Activated T-helper 2 cell treated with anti-CD3 and anti-CD28 coated beads, Interferon-gamma antibody, Interleukin-2, Interleukin-4, amounts not matched to agents 10 μg/mL and 5 μg/mL and 100 μg/mL, durations not matched to agents 14 hours and 24 hours and 36 hours (primary cell): ENCODE data around the gene ZC3H7B. TPM values are rescaled to one million over a fixed set of nuclear protein-coding genes. Genes with fewer than 3 reads are reported as not detected.

Experiments used
- DNase-seq: peaks from one replicate; pipeline ENCODE4 v3.0.0; 2021; ENCODE audit warnings: low spot score
- H3K27ac Mint-ChIP-seq: one replicate; pipeline ENCODE4 v1.8.0; 2021; ENCODE audit warnings: mixed read lengths
- H3K27me3 Mint-ChIP-seq: one replicate; pipeline ENCODE4 v1.8.0; 2021; ENCODE audit warnings: low read depth, mixed read lengths
- H3K36me3 Mint-ChIP-seq: one replicate; pipeline ENCODE4 v1.8.0; 2021; ENCODE audit warnings: low read depth, mixed read lengths
- H3K4me1 Mint-ChIP-seq: one replicate; pipeline ENCODE4 v1.8.0; 2021; ENCODE audit warnings: low read depth, mixed read lengths
- H3K4me3 Mint-ChIP-seq: one replicate; pipeline ENCODE4 v1.8.0; 2021; ENCODE audit warnings: low read depth, mild to moderate bottlenecking, moderate library complexity, mixed read lengths
- H3K9me3 Mint-ChIP-seq: one replicate; pipeline ENCODE4 v1.8.0; 2021; ENCODE audit warnings: mixed read lengths
- intact Hi-C: fragments of 100-400 bp; cut with micrococcal nuclease; formaldehyde crosslinking; loops from one replicate; pipeline ENCODE4 v1.15.1; 2023
- total RNA-seq: library from RNA; stranded (reverse); gene quantifications from 2 replicates; pipeline ENCODE4 v1.2.3, GENCODE V29; 2022

The ZC3H7B gene
- total RNA-seq, 1 donor from 2014 or later: 66.0 TPM

- H3K4me1 Mint-ChIP-seq: peaks cover 1% of the 10 kb centered on the region
Observed at GRCh38 chr22:41264408-41264941, 36.9 kb upstream of the ZC3H7B start.

GRCh38 chr22:41267958-41268357 lies 33.4 kb upstream of the ZC3H7B start:
- Mint-ChIP-seq H3K4me1 (peaks cover 1% of the 10 kb centered on the region), H3K4me3 (no peak overlapping the region), H3K27ac (no peak overlapping the region), H3K9me3 (no peaks in the 10 kb centered on the region), H3K27me3 (no peaks in the 10 kb centered on the region), H3K36me3 (peaks cover 69% of the 10 kb centered on the region)
- intact Hi-C loops: no loop called here
- no peak for DNase-seq

More at GRCh38 chr22:41264408-41264941, 36.9 kb upstream of the ZC3H7B start:
- peaks cover 69% of the 10 kb centered on the region for H3K36me3 Mint-ChIP-seq
- no peaks in the 10 kb centered on the region for H3K9me3 Mint-ChIP-seq
- no peaks in the 10 kb centered on the region for H3K27me3 Mint-ChIP-seq
- H3K27ac Mint-ChIP-seq: no peak overlapping the region
- no peak overlapping the region for H3K4me3 Mint-ChIP-seq
- DNase-seq: no peak
- intact Hi-C loops: no loop called here

- Mint-ChIP-seq H3K4me1 (no peaks in the 10 kb centered on the region), H3K27me3 (no peaks in the 10 kb centered on the region), H3K27ac (no peak overlapping the region), H3K9me3 (no peaks in the 10 kb centered on the region), H3K4me3 (no peak overlapping the region), H3K36me3 (peaks cover 72% of the 10 kb centered on the region)
- intact Hi-C loops: no loop called here
- DNase-seq: no peak
Observed at GRCh38 chr22:41271787-41272186, 29.5 kb upstream of the ZC3H7B start.

GRCh38 chr22:41273128-41273527 lies 28.2 kb upstream of the ZC3H7B start:
- intact Hi-C loops: no loop called here
- H3K36me3 Mint-ChIP-seq: peaks cover 74% of the 10 kb centered on the region
- H3K27me3 Mint-ChIP-seq: no peaks in the 10 kb centered on the region
- no peak for DNase-seq
- no peak overlapping the region for H3K4me3 Mint-ChIP-seq
- no peaks in the 10 kb centered on the region for H3K9me3 Mint-ChIP-seq
- H3K4me1 Mint-ChIP-seq: peaks cover 3% of the 10 kb centered on the region
- no peak overlapping the region for H3K27ac Mint-ChIP-seq

- no peak overlapping the region for H3K27ac Mint-ChIP-seq
- H3K9me3 Mint-ChIP-seq: no peaks in the 10 kb centered on the region
- no peaks in the 10 kb centered on the region for H3K27me3 Mint-ChIP-seq
- H3K36me3 Mint-ChIP-seq: peaks cover 75% of the 10 kb centered on the region
- peaks cover 3% of the 10 kb centered on the region for H3K4me1 Mint-ChIP-seq
- no peak for DNase-seq
- intact Hi-C loops: no loop called here
- no peak overlapping the region for H3K4me3 Mint-ChIP-seq
Observed at GRCh38 chr22:41274856-41275255, 26.5 kb upstream of the ZC3H7B start.

- no peak overlapping the region for H3K27ac Mint-ChIP-seq
- no peaks in the 10 kb centered on the region for H3K9me3 Mint-ChIP-seq
- DNase-seq: no peak
- no peak overlapping the region for H3K4me3 Mint-ChIP-seq
- peaks cover 20% of the 10 kb centered on the region for H3K4me1 Mint-ChIP-seq
- intact Hi-C loops: no loop called here
- no peaks in the 10 kb centered on the region for H3K27me3 Mint-ChIP-seq
- peaks cover 79% of the 10 kb centered on the region for H3K36me3 Mint-ChIP-seq
Observed at GRCh38 chr22:41280065-41280464, 21.3 kb upstream of the ZC3H7B start.

- Mint-ChIP-seq H3K4me1 (peaks cover 22% of the 10 kb centered on the region), H3K27me3 (no peaks in the 10 kb centered on the region), H3K27ac (peak overlapping the region; percentile 12), H3K4me3 (no peak overlapping the region), H3K36me3 (peaks cover 75% of the 10 kb centered on the region), H3K9me3 (no peaks in the 10 kb centered on the region)
- no peak for DNase-seq
- intact Hi-C loops: no loop called here
Observed at GRCh38 chr22:41280854-41281253, 20.5 kb upstream of the ZC3H7B start.

GRCh38 chr22:41284465-41284864 lies 16.9 kb upstream of the ZC3H7B start:
- H3K4me3 Mint-ChIP-seq: peak overlapping the region; percentile 93
- H3K27me3 Mint-ChIP-seq: no peaks in the 10 kb centered on the region
- H3K9me3 Mint-ChIP-seq: no peaks in the 10 kb centered on the region
- intact Hi-C loops: no loop called here
- H3K4me1 Mint-ChIP-seq: peaks cover 33% of the 10 kb centered on the region
- peaks cover 46% of the 10 kb centered on the region for H3K36me3 Mint-ChIP-seq
- DNase-seq: no peak
- H3K27ac Mint-ChIP-seq: peak overlapping the region; percentile 96

- Mint-ChIP-seq H3K27ac (peak overlapping the region; percentile 96), H3K4me1 (peaks cover 33% of the 10 kb centered on the region), H3K27me3 (no peaks in the 10 kb centered on the region), H3K36me3 (peaks cover 38% of the 10 kb centered on the region), H3K4me3 (peak overlapping the region; percentile 93), H3K9me3 (no peaks in the 10 kb centered on the region)
- peak; percentile 82 for DNase-seq
- intact Hi-C loops: loop anchor here (1.0 to 5.0 kb wide), 2 partner anchors 159 to 193 kb away; partner anchors contain the start of gene EP300
Observed at GRCh38 chr22:41285441-41285819, 15.9 kb upstream of the ZC3H7B start.

- H3K36me3 Mint-ChIP-seq: peaks cover 32% of the 10 kb centered on the region
- no peaks in the 10 kb centered on the region for H3K9me3 Mint-ChIP-seq
- no peaks in the 10 kb centered on the region for H3K27me3 Mint-ChIP-seq
- DNase-seq: peak; percentile 99
- H3K4me1 Mint-ChIP-seq: peaks cover 30% of the 10 kb centered on the region
- intact Hi-C loops: loop anchor here (1.0 to 5.0 kb wide), 7 partner anchors 15 to 429 kb away; partner anchors contain the start of genes EP300, L3MBTL2, RBX1 and ST13
- peak within 1 kb of the TSS; percentile 96 for H3K27ac Mint-ChIP-seq
- peak within 1 kb of the TSS; percentile 93 for H3K4me3 Mint-ChIP-seq
Observed at GRCh38 chr22:41285820-41286638, 15.3 kb upstream of the ZC3H7B start, which contains the start of gene RANGAP1. Gene RANGAP1 (minus strand): TSS chr22:41286187. CDS start chr22:41281044, 5,143 bp downstream.

GRCh38 chr22:41286639-41287091 lies 14.7 kb upstream of the ZC3H7B start:
- intact Hi-C loops: loop anchor here (1.0 to 5.0 kb wide), 6 partner anchors 15 to 430 kb away; partner anchors contain the start of genes EP300, L3MBTL2, RBX1 and ST13
- peak overlapping the region; percentile 96 for H3K27ac Mint-ChIP-seq
- no peak for DNase-seq
- no peaks in the 10 kb centered on the region for H3K27me3 Mint-ChIP-seq
- H3K9me3 Mint-ChIP-seq: no peaks in the 10 kb centered on the region
- H3K36me3 Mint-ChIP-seq: peaks cover 26% of the 10 kb centered on the region
- H3K4me1 Mint-ChIP-seq: peaks cover 28% of the 10 kb centered on the region
- H3K4me3 Mint-ChIP-seq: peak overlapping the region; percentile 93

GRCh38 chr22:41288245-41288946 lies 12.9 kb upstream of the ZC3H7B start:
- Mint-ChIP-seq H3K27ac (peak overlapping the region; percentile 66), H3K27me3 (no peaks in the 10 kb centered on the region), H3K9me3 (no peaks in the 10 kb centered on the region), H3K4me1 (peaks cover 24% of the 10 kb centered on the region), H3K4me3 (peak overlapping the region; percentile 60), H3K36me3 (peaks cover 15% of the 10 kb centered on the region)
- DNase-seq: no peak
- intact Hi-C loops: loop anchor here (5.0 kb wide), 1 partner anchor 196 kb away; the partner anchor contains the start of gene EP300
